Measurements from ENCODE around the gene SRP9.

DNA sequence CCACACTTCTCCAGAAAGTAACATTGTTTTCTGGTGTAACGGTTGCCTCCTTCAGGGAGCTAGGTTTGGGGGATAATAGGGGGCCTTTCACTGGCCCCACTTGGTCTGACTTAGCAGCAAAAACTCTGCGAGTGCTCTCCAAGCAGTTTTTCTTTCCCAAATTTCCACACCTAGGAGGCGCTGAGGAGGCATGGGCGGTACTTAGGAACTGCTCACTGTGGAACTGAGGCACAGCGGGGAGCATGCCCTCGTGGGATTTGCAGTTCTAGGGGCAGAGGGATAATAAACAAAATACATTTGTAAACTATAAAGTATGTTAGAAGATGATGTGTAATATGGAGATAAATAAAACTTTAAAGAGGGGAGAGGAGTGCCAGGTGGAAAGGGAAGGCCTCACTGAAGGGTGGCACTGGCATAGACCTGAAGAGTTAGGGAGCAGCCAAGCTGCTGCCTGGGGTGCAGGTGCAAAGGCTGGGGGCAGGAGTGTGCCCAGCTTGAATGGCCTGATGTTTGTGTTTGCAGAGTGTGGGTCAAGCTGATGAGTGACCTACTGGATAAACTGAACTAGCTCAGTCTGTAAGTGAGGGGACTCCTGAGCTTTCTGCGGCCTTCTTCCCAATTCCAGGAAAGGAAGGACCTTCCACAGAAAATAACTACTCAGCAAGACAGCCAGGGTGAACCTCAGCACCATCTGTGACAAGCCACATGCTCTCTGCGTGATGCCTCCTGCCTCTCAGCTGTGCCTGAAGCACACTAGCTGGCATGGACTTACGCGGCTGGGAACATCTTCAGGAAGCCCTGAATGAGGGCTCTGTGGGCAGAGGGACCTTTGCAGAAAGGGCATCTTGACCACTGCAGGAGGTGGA, 34.2 kb downstream of the SRP9 start:
- TF ChIP-seq ZNF8 (CRISPR knock-in tag; IDR thresholded peaks at IDR 0.05) (no peak), ZNF70 (CRISPR knock-in tag; IDR thresholded peaks at IDR 0.05) (no peak), OSR1 (CRISPR knock-in tag; IDR thresholded peaks at IDR 0.05) (no peak)
- TF ChIP-seq, protein P1, sequence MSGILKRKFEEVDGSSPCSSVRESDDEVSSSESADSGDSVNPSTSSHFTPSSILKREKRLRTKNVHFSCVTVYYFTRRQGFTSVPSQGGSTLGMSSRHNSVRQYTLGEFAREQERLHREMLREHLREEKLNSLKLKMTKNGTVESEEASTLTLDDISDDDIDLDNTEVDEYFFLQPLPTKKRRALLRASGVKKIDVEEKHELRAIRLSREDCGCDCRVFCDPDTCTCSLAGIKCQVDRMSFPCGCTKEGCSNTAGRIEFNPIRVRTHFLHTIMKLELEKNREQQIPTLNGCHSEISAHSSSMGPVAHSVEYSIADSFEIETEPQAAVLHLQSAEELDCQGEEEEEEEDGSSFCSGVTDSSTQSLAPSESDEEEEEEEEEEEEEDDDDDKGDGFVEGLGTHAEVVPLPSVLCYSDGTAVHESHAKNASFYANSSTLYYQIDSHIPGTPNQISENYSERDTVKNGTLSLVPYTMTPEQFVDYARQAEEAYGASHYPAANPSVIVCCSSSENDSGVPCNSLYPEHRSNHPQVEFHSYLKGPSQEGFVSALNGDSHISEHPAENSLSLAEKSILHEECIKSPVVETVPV (CRISPR knock-in tag; IDR thresholded peaks at IDR 0.05) = no peak
- TF ChIP-seq, protein P2, sequence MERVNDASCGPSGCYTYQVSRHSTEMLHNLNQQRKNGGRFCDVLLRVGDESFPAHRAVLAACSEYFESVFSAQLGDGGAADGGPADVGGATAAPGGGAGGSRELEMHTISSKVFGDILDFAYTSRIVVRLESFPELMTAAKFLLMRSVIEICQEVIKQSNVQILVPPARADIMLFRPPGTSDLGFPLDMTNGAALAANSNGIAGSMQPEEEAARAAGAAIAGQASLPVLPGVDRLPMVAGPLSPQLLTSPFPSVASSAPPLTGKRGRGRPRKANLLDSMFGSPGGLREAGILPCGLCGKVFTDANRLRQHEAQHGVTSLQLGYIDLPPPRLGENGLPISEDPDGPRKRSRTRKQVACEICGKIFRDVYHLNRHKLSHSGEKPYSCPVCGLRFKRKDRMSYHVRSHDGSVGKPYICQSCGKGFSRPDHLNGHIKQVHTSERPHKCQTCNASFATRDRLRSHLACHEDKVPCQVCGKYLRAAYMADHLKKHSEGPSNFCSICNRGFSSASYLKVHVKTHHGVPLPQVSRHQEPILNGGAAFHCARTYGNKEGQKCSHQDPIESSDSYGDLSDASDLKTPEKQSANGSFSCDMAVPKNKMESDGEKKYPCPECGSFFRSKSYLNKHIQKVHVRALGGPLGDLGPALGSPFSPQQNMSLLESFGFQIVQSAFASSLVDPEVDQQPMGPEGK (CRISPR knock-in tag; IDR thresholded peaks at IDR 0.05; ENCODE audit: borderline replicate concordance) = no peak
